ENCODE measurements around the gene GPSM1.

DNA sequence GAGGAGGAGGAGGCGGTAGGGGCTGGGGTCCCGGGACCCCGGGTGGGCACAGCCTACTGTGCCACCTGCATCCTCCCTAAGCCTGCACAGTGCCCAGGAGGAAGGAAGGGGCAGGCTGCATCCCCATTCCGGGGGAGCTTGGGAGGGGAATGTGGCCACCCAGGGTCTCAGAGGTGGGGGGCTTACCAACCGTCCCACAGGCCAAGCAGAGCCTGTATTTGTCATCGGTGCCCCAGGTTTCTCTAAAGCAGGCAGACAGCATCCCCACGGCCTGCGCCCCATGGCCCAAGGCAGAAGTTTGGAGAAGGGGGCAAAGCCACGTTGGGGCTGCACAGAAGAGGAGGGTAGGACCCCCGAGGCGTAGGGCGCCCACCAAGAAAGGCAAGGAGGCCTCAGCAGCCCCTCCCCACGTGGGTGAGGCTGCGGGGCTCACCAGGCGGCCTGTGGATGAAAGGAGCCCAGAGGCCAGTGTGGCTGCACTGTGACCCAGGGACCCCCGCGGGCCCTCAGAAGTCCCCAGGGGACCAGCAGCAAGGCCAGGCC lies 507 bp upstream of the GPSM1 start:
- TF ChIP-seq, protein P1, sequence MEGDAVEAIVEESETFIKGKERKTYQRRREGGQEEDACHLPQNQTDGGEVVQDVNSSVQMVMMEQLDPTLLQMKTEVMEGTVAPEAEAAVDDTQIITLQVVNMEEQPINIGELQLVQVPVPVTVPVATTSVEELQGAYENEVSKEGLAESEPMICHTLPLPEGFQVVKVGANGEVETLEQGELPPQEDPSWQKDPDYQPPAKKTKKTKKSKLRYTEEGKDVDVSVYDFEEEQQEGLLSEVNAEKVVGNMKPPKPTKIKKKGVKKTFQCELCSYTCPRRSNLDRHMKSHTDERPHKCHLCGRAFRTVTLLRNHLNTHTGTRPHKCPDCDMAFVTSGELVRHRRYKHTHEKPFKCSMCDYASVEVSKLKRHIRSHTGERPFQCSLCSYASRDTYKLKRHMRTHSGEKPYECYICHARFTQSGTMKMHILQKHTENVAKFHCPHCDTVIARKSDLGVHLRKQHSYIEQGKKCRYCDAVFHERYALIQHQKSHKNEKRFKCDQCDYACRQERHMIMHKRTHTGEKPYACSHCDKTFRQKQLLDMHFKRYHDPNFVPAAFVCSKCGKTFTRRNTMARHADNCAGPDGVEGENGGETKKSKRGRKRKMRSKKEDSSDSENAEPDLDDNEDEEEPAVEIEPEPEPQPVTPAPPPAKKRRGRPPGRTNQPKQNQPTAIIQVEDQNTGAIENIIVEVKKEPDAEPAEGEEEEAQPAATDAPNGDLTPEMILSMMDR (conservative IDR thresholded peaks at IDR 0.05; ENCODE audit: low read depth, low read length), result no peak
- TF ChIP-seq EZH2 (IDR thresholded peaks at IDR 0.05; ENCODE audit: low read length, unreplicated experiment) (no peak), EZH2phosphoT487 (IDR thresholded peaks at IDR 0.05; ENCODE audit: borderline replicate concordance, low read length) (no peak)

Measured in PC-3 (cell line).